ENCODE measurements around the gene DRGX.

Gene DRGX

GRCh38 chr10:49361735-49362568 lies 33.9 kb downstream of the DRGX start:
- no peaks in the 10 kb centered on the region for H3K4me1 Mint-ChIP-seq
- no peak overlapping the region for H3K27ac Mint-ChIP-seq (ENCODE audit: low read depth)
- H3K36me3 Mint-ChIP-seq (ENCODE audit: insufficient read depth) = no peaks in the 10 kb centered on the region
- H3K4me3 Mint-ChIP-seq = no peak overlapping the region
- DNase-seq (ENCODE audit: low spot score in 2 of 2) (no peak), ATAC-seq (replicated peaks; ENCODE audit: extremely low read depth, poor library complexity, severe bottlenecking) (no peak)
- H3K9me3 Mint-ChIP-seq = no peaks in the 10 kb centered on the region
- H3K27me3 Mint-ChIP-seq = peaks cover 27% of the 10 kb centered on the region

GRCh38 chr10:49361178-49361554 lies 34.7 kb downstream of the DRGX start:
- peaks cover 27% of the 10 kb centered on the region for H3K27me3 Mint-ChIP-seq
- DNase-seq (ENCODE audit: low spot score in 2 of 2) = no peak
- H3K27ac Mint-ChIP-seq (ENCODE audit: low read depth) = no peak overlapping the region
- H3K4me1 Mint-ChIP-seq = no peaks in the 10 kb centered on the region
- H3K9me3 Mint-ChIP-seq = no peaks in the 10 kb centered on the region
- H3K4me3 Mint-ChIP-seq = no peak overlapping the region
- no peaks in the 10 kb centered on the region for H3K36me3 Mint-ChIP-seq (ENCODE audit: insufficient read depth)
- no peak for ATAC-seq (replicated peaks; ENCODE audit: extremely low read depth, poor library complexity, severe bottlenecking)

- Mint-ChIP-seq H3K27ac (ENCODE audit: low read depth) (no peak overlapping the region), H3K4me3 (no peak overlapping the region), H3K9me3 (no peaks in the 10 kb centered on the region), H3K27me3 (peaks cover 27% of the 10 kb centered on the region), H3K4me1 (no peaks in the 10 kb centered on the region), H3K36me3 (ENCODE audit: insufficient read depth) (no peaks in the 10 kb centered on the region)
- ATAC-seq (replicated peaks; ENCODE audit: extremely low read depth, poor library complexity, severe bottlenecking) (no peak), DNase-seq (ENCODE audit: low spot score in 2 of 2) (no peak)
These were observed 35.4 kb downstream of the DRGX start for GRCh38 chr10:49360271-49361177.

DNA sequence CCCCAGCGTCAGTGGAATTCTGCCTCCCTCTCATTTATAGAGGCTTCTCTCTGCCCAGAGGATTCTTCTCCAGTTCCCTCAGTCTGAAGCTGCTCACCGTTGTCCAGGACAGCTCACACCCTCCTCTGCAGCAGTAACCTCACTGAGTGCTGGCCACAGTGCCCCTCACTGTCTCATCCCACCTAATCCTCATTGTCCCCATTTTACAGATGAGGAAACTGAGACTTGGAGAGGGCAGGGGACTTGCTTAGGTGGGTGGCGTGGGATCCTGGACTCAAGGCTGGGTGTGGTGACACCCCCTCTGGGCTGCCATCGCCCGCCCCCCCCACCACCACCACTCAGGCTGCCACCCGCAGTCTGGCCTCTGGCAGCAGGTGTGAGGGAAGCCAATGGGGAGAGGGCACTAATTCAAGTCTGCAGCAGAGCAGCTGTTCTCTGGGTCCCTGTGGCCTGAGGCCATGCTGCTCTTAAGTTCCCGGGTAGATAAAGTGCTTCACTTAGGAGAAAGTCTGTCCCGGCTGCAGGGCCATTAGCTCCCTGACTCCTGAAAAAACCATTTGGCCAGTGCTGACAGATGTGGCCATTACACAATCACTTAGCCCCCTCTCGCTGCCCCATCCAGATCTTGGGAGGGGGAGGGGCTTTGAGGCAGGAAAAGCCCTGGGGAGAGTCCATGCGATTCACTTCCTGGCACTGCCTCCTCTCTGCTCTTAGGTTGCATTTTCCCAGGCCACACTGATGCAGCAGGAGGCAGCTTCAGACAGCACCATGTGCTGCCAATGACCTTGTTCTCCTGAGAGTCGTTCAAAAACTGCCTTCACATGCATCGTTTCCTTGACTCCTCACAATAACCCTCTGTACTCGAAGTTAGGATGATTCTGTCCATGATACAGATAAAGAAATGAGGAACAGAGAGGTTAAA lies 36.3 kb downstream of the DRGX start:
- no peak overlapping the region for H3K27ac Mint-ChIP-seq (ENCODE audit: low read depth)
- DNase-seq (ENCODE audit: low spot score in 2 of 2) (no peak), ATAC-seq (replicated peaks; ENCODE audit: extremely low read depth, poor library complexity, severe bottlenecking) (no peak)
- no peaks in the 10 kb centered on the region for H3K4me1 Mint-ChIP-seq
- H3K9me3 Mint-ChIP-seq = no peaks in the 10 kb centered on the region
- H3K4me3 Mint-ChIP-seq = no peak overlapping the region
- no peaks in the 10 kb centered on the region for H3K36me3 Mint-ChIP-seq (ENCODE audit: insufficient read depth)
- peaks cover 19% of the 10 kb centered on the region for H3K27me3 Mint-ChIP-seq

DNA sequence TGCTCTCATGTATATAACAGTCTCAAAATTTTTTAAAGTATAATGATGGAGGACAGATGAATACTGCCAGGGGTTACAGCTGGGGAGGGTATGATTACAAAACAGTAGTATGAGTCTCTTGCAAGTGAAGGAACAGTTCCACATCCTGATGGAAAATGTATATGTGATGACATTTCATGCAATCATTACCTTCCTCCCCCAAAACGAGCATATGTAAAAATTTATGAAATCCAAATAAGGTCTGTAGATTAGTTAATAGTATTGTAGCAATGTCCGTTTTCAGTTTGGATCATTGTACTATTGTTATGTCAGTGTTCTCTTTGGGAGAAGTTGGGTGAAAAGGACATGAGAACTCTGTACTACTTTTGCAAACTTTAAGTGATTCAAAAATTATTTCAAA lies 38.0 kb downstream of the DRGX start:
- Mint-ChIP-seq H3K27me3 (peaks cover 11% of the 10 kb centered on the region), H3K9me3 (no peaks in the 10 kb centered on the region)

GRCh38 chr10:49356944-49357343 lies 38.9 kb downstream of the DRGX start:
- peaks cover 2% of the 10 kb centered on the region for H3K27me3 Mint-ChIP-seq
- no peak overlapping the region for H3K27ac Mint-ChIP-seq (ENCODE audit: low read depth)
- ATAC-seq (replicated peaks; ENCODE audit: extremely low read depth, poor library complexity, severe bottlenecking) (no peak), DNase-seq (ENCODE audit: low spot score in 2 of 2) (no peak)
- no peak overlapping the region for H3K4me3 Mint-ChIP-seq
- H3K4me1 Mint-ChIP-seq = no peaks in the 10 kb centered on the region
- H3K36me3 Mint-ChIP-seq (ENCODE audit: insufficient read depth) = no peaks in the 10 kb centered on the region
- no peaks in the 10 kb centered on the region for H3K9me3 Mint-ChIP-seq

More for the DNA sequence above, 38.0 kb downstream of the DRGX start:
- Mint-ChIP-seq H3K4me3 (no peak overlapping the region), H3K27ac (ENCODE audit: low read depth) (no peak overlapping the region), H3K4me1 (no peaks in the 10 kb centered on the region), H3K36me3 (ENCODE audit: insufficient read depth) (no peaks in the 10 kb centered on the region)
- DNase-seq (ENCODE audit: low spot score in 2 of 2) (no peak), ATAC-seq (replicated peaks; ENCODE audit: extremely low read depth, poor library complexity, severe bottlenecking) (no peak)

- H3K36me3 Mint-ChIP-seq (ENCODE audit: insufficient read depth) = no peaks in the 10 kb centered on the region
- H3K27me3 Mint-ChIP-seq = peaks cover 4% of the 10 kb centered on the region
- no peak overlapping the region for H3K4me3 Mint-ChIP-seq
- DNase-seq (ENCODE audit: low spot score in 2 of 2) (no peak), ATAC-seq (replicated peaks; ENCODE audit: extremely low read depth, poor library complexity, severe bottlenecking) (no peak)
- no peaks in the 10 kb centered on the region for H3K4me1 Mint-ChIP-seq
- H3K27ac Mint-ChIP-seq (ENCODE audit: low read depth) = no peak overlapping the region
- H3K9me3 Mint-ChIP-seq = no peaks in the 10 kb centered on the region
These were observed 39.7 kb downstream of the DRGX start for GRCh38 chr10:49356181-49356580.

DNA sequence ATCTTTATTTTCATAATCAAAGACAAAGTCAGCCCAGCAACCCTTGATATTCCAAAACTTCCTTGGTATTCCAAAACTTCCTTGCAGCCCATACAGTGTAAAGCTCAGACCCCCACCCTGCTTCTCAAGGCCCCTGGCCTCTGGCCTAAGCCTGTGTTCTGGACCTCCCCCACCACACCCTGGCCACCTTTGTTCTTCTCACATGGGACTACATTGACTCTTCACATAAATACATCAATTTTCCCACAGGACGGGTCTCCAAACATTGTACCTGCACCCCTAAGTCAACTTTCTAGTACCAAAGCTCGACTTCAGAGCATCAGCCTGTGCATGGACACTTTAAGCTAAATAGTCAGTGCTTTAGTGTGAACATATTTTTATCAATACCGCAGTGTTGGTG lies 40.7 kb downstream of the DRGX start:
- peaks cover 4% of the 10 kb centered on the region for H3K9me3 Mint-ChIP-seq
- ATAC-seq (replicated peaks; ENCODE audit: extremely low read depth, poor library complexity, severe bottlenecking) = no peak
- peaks cover 5% of the 10 kb centered on the region for H3K27me3 Mint-ChIP-seq
- no peaks in the 10 kb centered on the region for H3K4me1 Mint-ChIP-seq
- H3K27ac Mint-ChIP-seq (ENCODE audit: low read depth) = no peak overlapping the region
- H3K4me3 Mint-ChIP-seq = no peak overlapping the region
- DNase-seq (ENCODE audit: low spot score in 2 of 2) = no peak
- no peaks in the 10 kb centered on the region for H3K36me3 Mint-ChIP-seq (ENCODE audit: insufficient read depth)

DNA sequence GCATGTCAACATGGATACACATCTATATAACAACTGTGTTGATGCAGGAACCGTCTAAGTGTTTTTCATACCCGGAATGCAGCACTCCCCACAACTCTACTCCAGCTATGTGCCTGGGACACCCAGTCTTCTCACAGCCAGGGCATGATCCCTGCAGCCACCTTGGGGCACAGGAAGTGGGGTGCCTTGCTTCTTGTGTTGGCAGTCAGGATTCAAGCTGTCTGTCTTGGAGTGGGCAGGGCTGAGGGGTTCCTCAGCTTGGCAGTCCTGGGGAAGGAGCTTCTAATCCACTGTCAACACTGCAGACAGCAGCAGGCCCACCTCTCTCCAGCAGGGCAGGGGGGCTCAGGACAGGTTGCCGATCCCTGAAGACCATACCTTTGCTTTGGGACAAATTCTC lies 41.3 kb downstream of the DRGX start:
- Mint-ChIP-seq H3K36me3 (ENCODE audit: insufficient read depth) (no peaks in the 10 kb centered on the region), H3K27me3 (peaks cover 5% of the 10 kb centered on the region), H3K27ac (ENCODE audit: low read depth) (no peak overlapping the region), H3K9me3 (peaks cover 9% of the 10 kb centered on the region), H3K4me1 (no peaks in the 10 kb centered on the region), H3K4me3 (no peak overlapping the region)
- DNase-seq (ENCODE audit: low spot score in 2 of 2) = no peak
- no peak for ATAC-seq (replicated peaks; ENCODE audit: extremely low read depth, poor library complexity, severe bottlenecking)

DNA sequence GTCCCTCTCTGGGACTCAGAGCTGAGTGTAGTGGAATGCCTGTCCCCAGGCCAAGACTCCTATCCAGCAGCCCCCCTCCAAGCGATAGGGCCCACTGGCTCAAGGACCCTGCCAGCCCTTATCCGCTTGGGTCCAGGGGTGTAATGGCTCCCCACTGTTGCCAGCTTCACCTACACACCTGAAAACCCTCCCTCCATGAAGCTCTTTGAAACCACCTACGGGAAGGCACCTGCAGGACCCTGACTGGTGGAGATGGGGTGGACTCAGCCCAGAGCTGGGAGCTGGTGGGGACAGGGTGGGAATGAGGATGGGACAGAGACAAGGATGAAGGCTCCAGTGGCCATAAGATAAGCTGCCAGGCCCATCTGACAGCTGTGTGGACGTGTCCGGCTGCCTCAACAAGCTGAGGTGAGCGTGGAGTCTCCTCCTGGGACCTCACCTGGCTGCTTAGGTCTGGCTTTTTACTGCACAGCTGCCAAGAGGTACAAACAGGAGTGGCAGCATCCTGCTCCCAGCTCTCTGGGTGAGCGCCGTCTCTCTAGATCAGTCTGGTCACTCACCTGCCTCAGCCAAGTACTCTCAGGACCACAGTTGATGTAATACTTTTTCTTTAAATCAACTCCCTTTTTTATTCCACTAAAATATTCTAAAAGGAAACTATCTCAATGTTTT lies 41.9 kb downstream of the DRGX start:
- Mint-ChIP-seq H3K27me3 (peaks cover 5% of the 10 kb centered on the region), H3K27ac (ENCODE audit: low read depth) (no peak overlapping the region), H3K4me3 (no peak overlapping the region), H3K9me3 (peaks cover 9% of the 10 kb centered on the region), H3K36me3 (ENCODE audit: insufficient read depth) (no peaks in the 10 kb centered on the region), H3K4me1 (no peaks in the 10 kb centered on the region)
- ATAC-seq (replicated peaks; ENCODE audit: extremely low read depth, poor library complexity, severe bottlenecking) = no peak
- no peak for DNase-seq (ENCODE audit: low spot score in 2 of 2)

DNA sequence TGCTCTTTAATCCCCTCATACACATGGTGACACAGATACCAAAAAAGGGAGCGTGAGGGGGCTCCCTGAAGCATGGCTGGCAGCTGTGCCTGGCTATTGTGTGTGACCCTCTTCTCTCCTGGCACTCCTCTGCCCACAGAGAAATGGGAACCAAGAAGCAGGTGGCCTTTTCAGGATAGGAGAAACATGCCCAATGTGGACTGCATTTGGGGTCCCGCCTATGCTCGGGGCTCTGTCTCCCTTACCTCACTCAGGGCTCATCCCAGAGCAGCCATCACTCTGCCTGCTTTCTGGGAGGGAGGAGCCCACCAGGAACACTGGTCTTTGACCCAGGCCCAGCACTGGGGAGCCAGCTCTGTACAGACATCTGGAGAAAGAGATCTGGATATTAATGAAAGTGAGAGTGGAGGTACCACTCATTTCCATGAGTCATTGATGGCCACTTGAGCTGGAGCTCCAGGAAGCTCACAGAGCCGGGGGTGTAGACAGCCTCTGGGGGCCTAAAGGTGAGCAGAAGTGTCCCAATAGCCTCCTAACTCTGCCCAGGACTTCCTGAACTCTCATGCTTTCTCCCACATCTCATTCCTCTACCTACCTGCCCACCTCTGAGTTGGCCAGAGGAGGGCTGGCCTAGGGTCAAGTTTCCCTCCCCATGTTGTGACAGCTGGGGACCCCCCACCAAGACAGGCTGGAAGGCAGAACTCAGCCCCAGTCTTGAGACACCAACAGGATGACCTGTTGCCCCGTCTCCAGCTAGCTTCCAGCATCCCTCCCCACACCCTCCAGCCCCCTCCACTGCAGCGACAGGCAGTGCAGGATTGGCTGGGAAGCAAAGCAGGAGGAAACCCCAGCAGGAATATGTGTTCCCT lies 42.6 kb downstream of the DRGX start:
- peaks cover 9% of the 10 kb centered on the region for H3K9me3 Mint-ChIP-seq
- H3K27me3 Mint-ChIP-seq = peaks cover 5% of the 10 kb centered on the region
- DNase-seq (ENCODE audit: low spot score in 2 of 2) = no peak
- H3K36me3 Mint-ChIP-seq (ENCODE audit: insufficient read depth) = no peaks in the 10 kb centered on the region
- ATAC-seq (replicated peaks; ENCODE audit: extremely low read depth, poor library complexity, severe bottlenecking) = no peak
- H3K27ac Mint-ChIP-seq (ENCODE audit: low read depth) = no peak overlapping the region
- H3K4me1 Mint-ChIP-seq = no peaks in the 10 kb centered on the region
- H3K4me3 Mint-ChIP-seq = no peak overlapping the region
